ENCODE measurements around the gene GLCE. TPM values are rescaled to one million over a fixed set of nuclear protein-coding genes. Genes with fewer than 3 reads are reported as not detected.

GLCE gene
- total and polyA plus RNA-seq, 4 donors: 6.8 to 26.3 (median 13.7) TPM

DNA sequence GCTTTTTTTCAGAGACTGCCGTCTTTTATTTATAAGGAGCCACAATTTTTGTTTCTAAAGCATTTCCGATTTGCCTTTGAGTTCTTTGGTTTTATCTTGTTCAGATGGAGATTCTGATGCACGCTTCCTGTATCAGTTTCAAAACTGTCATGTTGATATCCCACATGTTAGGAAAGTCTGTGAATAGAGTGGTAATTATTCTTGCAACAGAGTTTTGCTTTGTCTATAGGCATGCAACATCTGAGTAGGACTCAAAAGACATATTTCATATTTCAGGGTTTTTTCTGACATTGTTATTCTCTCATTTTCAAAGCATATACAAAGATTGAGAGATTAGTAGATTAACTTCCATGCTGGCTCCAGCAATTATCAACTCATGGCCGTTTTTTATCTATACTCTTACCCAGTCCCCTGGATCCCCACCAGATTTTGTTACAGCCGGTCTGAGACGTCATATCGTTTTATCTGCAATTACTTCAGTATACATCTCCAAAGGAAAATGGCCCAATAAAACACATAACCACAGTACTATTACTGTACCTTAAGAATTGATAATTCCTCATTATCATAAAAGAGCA, 160.6 kb downstream of the GLCE start:
- Histone ChIP-seq H3K27me3 (ENCODE audit: control insufficient read depth in 4 of 4, insufficient read depth in 4 of 4, low read length in 3 of 4) (no peaks in the 10 kb centered on the region), H3K9ac (ENCODE audit: low read depth in 1 of 2, low read length in 2 of 2) (no peak overlapping the region), H3K36me3 (ENCODE audit: control insufficient read depth in 4 of 4, insufficient read depth in 3 of 4, low read depth in 1 of 4, low read length in 3 of 4) (no peaks in the 10 kb centered on the region), H3K4me3 (ENCODE audit: low read depth in 1 of 3, low read length in 3 of 3) (no peak overlapping the region), H3K9me3 (ENCODE audit: control insufficient read depth in 4 of 4, low read length in 3 of 4) (no peaks in the 10 kb centered on the region), H3K4me1 (ENCODE audit: control insufficient read depth in 4 of 4, insufficient read depth in 4 of 4, low read length in 3 of 4) (no peaks in the 10 kb centered on the region), H3K27ac (ENCODE audit: low read depth in 1 of 2, low read length in 2 of 2) (no peak overlapping the region)
- TF ChIP-seq HNF4A (conservative IDR thresholded peaks at IDR 0.05) (no peak), RAD21 (IDR thresholded peaks at IDR 0.05) (no peak), HNF4G (IDR thresholded peaks at IDR 0.05) (no peak), JUND (IDR thresholded peaks at IDR 0.05) (no peak), FOXA2 (IDR thresholded peaks at IDR 0.05) (no peak), YY1 (IDR thresholded peaks at IDR 0.05) (no peak), GABPA (IDR thresholded peaks at IDR 0.05 in 1 of 2, conservative IDR thresholded peaks at IDR 0.05 in 1 of 2) (no peak), NR2F2 (IDR thresholded peaks at IDR 0.05) (no peak), FOXA1 (IDR thresholded peaks at IDR 0.05) (no peak), REST (IDR thresholded peaks at IDR 0.05) (no peak), TAF1 (conservative IDR thresholded peaks at IDR 0.05) (no peak), SP1 (IDR thresholded peaks at IDR 0.05) (no peak), MAX (IDR thresholded peaks at IDR 0.05) (no peak), RXRA (IDR thresholded peaks at IDR 0.05) (no peak), EGR1 (IDR thresholded peaks at IDR 0.05; ENCODE audit: low read depth in 2 of 2) (no peak)
- TF ChIP-seq, protein P1, sequence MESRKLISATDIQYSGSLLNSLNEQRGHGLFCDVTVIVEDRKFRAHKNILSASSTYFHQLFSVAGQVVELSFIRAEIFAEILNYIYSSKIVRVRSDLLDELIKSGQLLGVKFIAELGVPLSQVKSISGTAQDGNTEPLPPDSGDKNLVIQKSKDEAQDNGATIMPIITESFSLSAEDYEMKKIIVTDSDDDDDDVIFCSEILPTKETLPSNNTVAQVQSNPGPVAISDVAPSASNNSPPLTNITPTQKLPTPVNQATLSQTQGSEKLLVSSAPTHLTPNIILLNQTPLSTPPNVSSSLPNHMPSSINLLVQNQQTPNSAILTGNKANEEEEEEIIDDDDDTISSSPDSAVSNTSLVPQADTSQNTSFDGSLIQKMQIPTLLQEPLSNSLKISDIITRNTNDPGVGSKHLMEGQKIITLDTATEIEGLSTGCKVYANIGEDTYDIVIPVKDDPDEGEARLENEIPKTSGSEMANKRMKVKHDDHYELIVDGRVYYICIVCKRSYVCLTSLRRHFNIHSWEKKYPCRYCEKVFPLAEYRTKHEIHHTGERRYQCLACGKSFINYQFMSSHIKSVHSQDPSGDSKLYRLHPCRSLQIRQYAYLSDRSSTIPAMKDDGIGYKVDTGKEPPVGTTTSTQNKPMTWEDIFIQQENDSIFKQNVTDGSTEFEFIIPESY (IDR thresholded peaks at IDR 0.05): no peak
- TF ChIP-seq, protein P2, sequence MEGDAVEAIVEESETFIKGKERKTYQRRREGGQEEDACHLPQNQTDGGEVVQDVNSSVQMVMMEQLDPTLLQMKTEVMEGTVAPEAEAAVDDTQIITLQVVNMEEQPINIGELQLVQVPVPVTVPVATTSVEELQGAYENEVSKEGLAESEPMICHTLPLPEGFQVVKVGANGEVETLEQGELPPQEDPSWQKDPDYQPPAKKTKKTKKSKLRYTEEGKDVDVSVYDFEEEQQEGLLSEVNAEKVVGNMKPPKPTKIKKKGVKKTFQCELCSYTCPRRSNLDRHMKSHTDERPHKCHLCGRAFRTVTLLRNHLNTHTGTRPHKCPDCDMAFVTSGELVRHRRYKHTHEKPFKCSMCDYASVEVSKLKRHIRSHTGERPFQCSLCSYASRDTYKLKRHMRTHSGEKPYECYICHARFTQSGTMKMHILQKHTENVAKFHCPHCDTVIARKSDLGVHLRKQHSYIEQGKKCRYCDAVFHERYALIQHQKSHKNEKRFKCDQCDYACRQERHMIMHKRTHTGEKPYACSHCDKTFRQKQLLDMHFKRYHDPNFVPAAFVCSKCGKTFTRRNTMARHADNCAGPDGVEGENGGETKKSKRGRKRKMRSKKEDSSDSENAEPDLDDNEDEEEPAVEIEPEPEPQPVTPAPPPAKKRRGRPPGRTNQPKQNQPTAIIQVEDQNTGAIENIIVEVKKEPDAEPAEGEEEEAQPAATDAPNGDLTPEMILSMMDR (IDR thresholded peaks at IDR 0.05; ENCODE audit: low read depth, low read length, missing input control): no peak
- TF ChIP-seq, protein P3, sequence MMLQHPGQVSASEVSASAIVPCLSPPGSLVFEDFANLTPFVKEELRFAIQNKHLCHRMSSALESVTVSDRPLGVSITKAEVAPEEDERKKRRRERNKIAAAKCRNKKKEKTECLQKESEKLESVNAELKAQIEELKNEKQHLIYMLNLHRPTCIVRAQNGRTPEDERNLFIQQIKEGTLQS (IDR thresholded peaks at IDR 0.05): no peak
- DNase-seq (ENCODE audit: low spot score): no peak
- 62% methylated on average over 7 of the region's 7 CpGs for WGBS

Other genes starting within 250 kb of the GLCE start
- 1 to 10 TPM in 1 of 2 donors, under 1 TPM in 1; 0.33 to 2.0 TPM for gene SPESP1, start 230.1 kb upstream of the GLCE start, total RNA-seq
- 1 to 10 TPM in 1 of 2 donors, under 1 TPM in 1; 0.80 to 3.2 TPM for gene SPESP1, start 230.1 kb upstream of the GLCE start, polyA plus RNA-seq
- under 1 TPM; under 0.01 TPM for gene NOX5, start 145.9 kb upstream of the GLCE start, total RNA-seq
- gene NOX5, start 145.9 kb upstream of the GLCE start, polyA plus RNA-seq: under 1 TPM; 0.02 to 0.08 TPM
- 1 to 10 TPM in 1 of 2 donors, under 1 TPM in 1; 0.19 to 1.1 TPM for gene PAQR5, start 138.3 kb downstream of the GLCE start, total RNA-seq
- under 1 TPM; 0.22 to 0.85 TPM for gene PAQR5, start 138.3 kb downstream of the GLCE start, polyA plus RNA-seq

All from liver (tissue), 9 donors.